ENCODE results near the gene CSNK1D. TPM values are rescaled to one million over a fixed set of nuclear protein-coding genes. Genes with fewer than 3 reads are reported as not detected.

The CSNK1D gene
- total and polyA plus RNA-seq, 2 donors (not counting 1 experiment from before 2014, with no cell fraction given), result 196 to 241 TPM

GRCh38 chr17:82232322-82232820 lies 41.1 kb downstream of the CSNK1D start:
- intact Hi-C loops (cut with micrococcal nuclease), result no loop called here
- peaks cover 57% of the 10 kb centered on the region for H4K20me1 ChIP-seq (ENCODE audit: control insufficient read depth, insufficient read depth, low read length, poor library complexity, severe bottlenecking)
- no peaks in the 10 kb centered on the region for H3K9me3 ChIP-seq (ENCODE audit: control extremely low read depth in 1 of 3, control insufficient read depth in 2 of 3, insufficient read depth in 1 of 3, low read length in 2 of 3)
- Mint-ChIP-seq H3K27ac (no peak overlapping the region), H3K9me3 (ENCODE audit: insufficient read depth) (no peaks in the 10 kb centered on the region), H3K27me3 (no peaks in the 10 kb centered on the region), H3K4me1 (peaks cover 37% of the 10 kb centered on the region), H3K4me3 (peak overlapping the region; percentile 26)
- 86% methylated on average over 17 of the region's 21 CpGs for WGBS (ENCODE audit: insufficient coverage)
- H3K9ac ChIP-seq (ENCODE audit: low read length), result no peak overlapping the region
- no peaks in the 10 kb centered on the region for H3K36me3 ChIP-seq (replicated peaks in 1 of 2; ENCODE audit: control extremely low read depth in 1 of 2, control insufficient read depth in 1 of 2, extremely low read depth in 1 of 2, insufficient read depth in 2 of 2, low read length in 1 of 2)
- ATAC-seq (ENCODE audit: low read depth) (no peak), DNase-seq (no peak)
- H3K4me2 ChIP-seq (replicated peaks; ENCODE audit: low read depth, low read length, poor library complexity, severe bottlenecking), result peak overlapping the region; percentile 99
- ChIA-PET CTCF (no interaction called here), POLR2A (interaction anchor here (0.5 to 1.3 kb wide), 6 partner anchors 22 to 1087 kb away, joined by 3 to 7 read pairs (median 3); no protein-coding TSS in a partner anchor)
- TF ChIP-seq CTCF (IDR thresholded peaks at IDR 0.05) (no peak), EZH2 (IDR thresholded peaks at IDR 0.05; ENCODE audit: borderline replicate concordance, insufficient read depth, low read depth, low read length, poor library complexity, severe bottlenecking) (no peak)
- peak overlapping the region in 3 of 5 experiments; percentile 59 to 69 (median 67) for H3K4me3 ChIP-seq (ENCODE audit: control extremely low read depth in 1 of 5, extremely low read depth in 1 of 5, insufficient read depth in 1 of 5, low read depth in 2 of 5, low read length in 4 of 5)
- H3K27ac ChIP-seq (ENCODE audit: low read length in 2 of 2), result no peak overlapping the region
- H3K4me1 ChIP-seq (ENCODE audit: control insufficient read depth in 2 of 2, insufficient read depth in 2 of 2, low read length in 2 of 2), result peaks cover 29 to 75% of the 10 kb centered on the region in 2 donors
- no peaks in the 10 kb centered on the region for H3K79me2 ChIP-seq (ENCODE audit: control insufficient read depth, insufficient read depth, low read length)
- H3K27me3 ChIP-seq (replicated peaks in 1 of 4; ENCODE audit: control extremely low read depth in 1 of 4, control insufficient read depth in 3 of 4, insufficient read depth in 4 of 4, low read length in 3 of 4), result no peaks in the 10 kb centered on the region
- no peak overlapping the region for H2AFZ ChIP-seq (ENCODE audit: insufficient read depth, low read depth, low read length, poor library complexity, severe bottlenecking)

GRCh38 chr17:82231562-82232321 lies 41.8 kb downstream of the CSNK1D start:
- H3K9me3 Mint-ChIP-seq (ENCODE audit: insufficient read depth), result no peaks in the 10 kb centered on the region
- Histone ChIP-seq H3K9me3 (ENCODE audit: control extremely low read depth in 1 of 3, control insufficient read depth in 2 of 3, insufficient read depth in 1 of 3, low read length in 2 of 3) (no peaks in the 10 kb centered on the region), H3K4me3 (ENCODE audit: control extremely low read depth in 1 of 5, extremely low read depth in 1 of 5, insufficient read depth in 1 of 5, low read depth in 2 of 5, low read length in 4 of 5) (peak overlapping the region; percentile 13 to 69 (median 59)), H3K9ac (ENCODE audit: low read length) (peak overlapping the region; percentile 92), H3K27me3 (replicated peaks in 1 of 4; ENCODE audit: control extremely low read depth in 1 of 4, control insufficient read depth in 3 of 4, insufficient read depth in 4 of 4, low read length in 3 of 4) (no peaks in the 10 kb centered on the region), H3K27ac (ENCODE audit: low read length in 2 of 2) (peak overlapping the region; percentile 42 to 47), H3K79me2 (ENCODE audit: control insufficient read depth, insufficient read depth, low read length) (no peaks in the 10 kb centered on the region), H3K4me2 (replicated peaks; ENCODE audit: low read depth, low read length, poor library complexity, severe bottlenecking) (peak overlapping the region; percentile 99), H3K4me1 (ENCODE audit: control insufficient read depth in 2 of 2, insufficient read depth in 2 of 2, low read length in 2 of 2) (peaks cover 29 to 73% of the 10 kb centered on the region in 2 donors), H2AFZ (ENCODE audit: insufficient read depth, low read depth, low read length, poor library complexity, severe bottlenecking) (peak overlapping the region; percentile 52), H3K36me3 (replicated peaks in 1 of 2; ENCODE audit: control extremely low read depth in 1 of 2, control insufficient read depth in 1 of 2, extremely low read depth in 1 of 2, insufficient read depth in 2 of 2, low read length in 1 of 2) (no peaks in the 10 kb centered on the region), H4K20me1 (ENCODE audit: control insufficient read depth, insufficient read depth, low read length, poor library complexity, severe bottlenecking) (peaks cover 51% of the 10 kb centered on the region)
- peak; percentile 62 for DNase-seq
- POLR2A ChIA-PET, result interaction anchor here (0.5 to 1.3 kb wide), 6 partner anchors 21 to 184 kb away, joined by 3 to 7 read pairs (median 3); no protein-coding TSS in a partner anchor
- H3K4me1 Mint-ChIP-seq, result peaks cover 37% of the 10 kb centered on the region
- intact Hi-C loops (cut with micrococcal nuclease), result loop anchor here (1.0 to 2.0 kb wide), 2 partner anchors 25 to 217 kb away; no protein-coding TSS in a partner anchor
- CTCF ChIA-PET, result interaction anchor here (0.8 to 1.4 kb wide), 3 partner anchors 12 to 69 kb away, joined by 3 to 4 read pairs (median 4); no protein-coding TSS in a partner anchor
- H3K27ac Mint-ChIP-seq, result no peak overlapping the region
- no peaks in the 10 kb centered on the region for H3K27me3 Mint-ChIP-seq
- no peak for TF ChIP-seq EZH2 (IDR thresholded peaks at IDR 0.05; ENCODE audit: borderline replicate concordance, insufficient read depth, low read depth, low read length, poor library complexity, severe bottlenecking)
- TF ChIP-seq CTCF (IDR thresholded peaks at IDR 0.05), result no peak
- H3K4me3 Mint-ChIP-seq, result peak overlapping the region; percentile 49
- WGBS (ENCODE audit: insufficient coverage), result 20% methylated on average over 40 of the region's 42 CpGs
- ATAC-seq (ENCODE audit: low read depth), result no peak

All from B cell (primary cell).